ENCODE data around the gene PITRM1. TPM values are rescaled to one million over a fixed set of nuclear protein-coding genes. Genes with fewer than 3 reads are reported as not detected.

Gene PITRM1
- total RNA-seq, 2 donors from 2014 or later = 45.3 to 50.2 TPM

- H3K27ac ChIP-seq (ENCODE audit: low read depth, low read length) = peak overlapping the region; percentile 14
- H3K36me3 ChIP-seq (ENCODE audit: control insufficient read depth, insufficient read depth, low read length) = no peaks in the 10 kb centered on the region
- TF ChIP-seq, protein P1, sequence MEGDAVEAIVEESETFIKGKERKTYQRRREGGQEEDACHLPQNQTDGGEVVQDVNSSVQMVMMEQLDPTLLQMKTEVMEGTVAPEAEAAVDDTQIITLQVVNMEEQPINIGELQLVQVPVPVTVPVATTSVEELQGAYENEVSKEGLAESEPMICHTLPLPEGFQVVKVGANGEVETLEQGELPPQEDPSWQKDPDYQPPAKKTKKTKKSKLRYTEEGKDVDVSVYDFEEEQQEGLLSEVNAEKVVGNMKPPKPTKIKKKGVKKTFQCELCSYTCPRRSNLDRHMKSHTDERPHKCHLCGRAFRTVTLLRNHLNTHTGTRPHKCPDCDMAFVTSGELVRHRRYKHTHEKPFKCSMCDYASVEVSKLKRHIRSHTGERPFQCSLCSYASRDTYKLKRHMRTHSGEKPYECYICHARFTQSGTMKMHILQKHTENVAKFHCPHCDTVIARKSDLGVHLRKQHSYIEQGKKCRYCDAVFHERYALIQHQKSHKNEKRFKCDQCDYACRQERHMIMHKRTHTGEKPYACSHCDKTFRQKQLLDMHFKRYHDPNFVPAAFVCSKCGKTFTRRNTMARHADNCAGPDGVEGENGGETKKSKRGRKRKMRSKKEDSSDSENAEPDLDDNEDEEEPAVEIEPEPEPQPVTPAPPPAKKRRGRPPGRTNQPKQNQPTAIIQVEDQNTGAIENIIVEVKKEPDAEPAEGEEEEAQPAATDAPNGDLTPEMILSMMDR (conservative IDR thresholded peaks at IDR 0.05) = no peak
- H3K4me1 ChIP-seq (ENCODE audit: control insufficient read depth, insufficient read depth, low read length) = peaks cover 22% of the 10 kb centered on the region
- Mint-ChIP-seq H3K36me3 (ENCODE audit: low read depth) (peaks cover 19% of the 10 kb centered on the region), H3K9me3 (no peaks in the 10 kb centered on the region), H3K4me1 (peaks cover 59% of the 10 kb centered on the region), H3K27me3 (ENCODE audit: insufficient read depth) (no peaks in the 10 kb centered on the region), H3K4me3 (peak overlapping the region; percentile 15), H3K27ac (peak overlapping the region; percentile 95)
- WGBS, 2 experiments (ENCODE audit: insufficient coverage in 1 of 2, insufficient read length in 1 of 2) = 63 to 78% methylated on average over 5 of the region's 5 CpGs
- no peaks in the 10 kb centered on the region for H3K27me3 ChIP-seq (ENCODE audit: control insufficient read depth, insufficient read depth, low read length, poor library complexity, severe bottlenecking)
- no peak for DNase-seq
- peak overlapping the region; percentile 36 for H3K9ac ChIP-seq (ENCODE audit: extremely low read depth, low read length, poor library complexity, severe bottlenecking)
- H3K4me3 ChIP-seq (ENCODE audit: low read length) = peak overlapping the region; percentile 27
- H3K9me3 ChIP-seq (ENCODE audit: control insufficient read depth, low read length) = no peaks in the 10 kb centered on the region
These were observed 78.0 kb downstream of the PITRM1 start for GRCh38 chr10:3094609-3095036.

- H3K4me3 ChIP-seq (ENCODE audit: low read length) = no peak overlapping the region
- H3K4me1 ChIP-seq (ENCODE audit: control insufficient read depth, insufficient read depth, low read length) = peaks cover 22% of the 10 kb centered on the region
- no peak overlapping the region for H3K27ac ChIP-seq (ENCODE audit: low read depth, low read length)
- 94 to 100% methylated on average over 4 to 5 of the region's 5 CpGs for WGBS, 2 experiments (ENCODE audit: insufficient coverage in 1 of 2, insufficient read length in 1 of 2)
- H3K36me3 ChIP-seq (ENCODE audit: control insufficient read depth, insufficient read depth, low read length) = no peaks in the 10 kb centered on the region
- no peak overlapping the region for H3K9ac ChIP-seq (ENCODE audit: extremely low read depth, low read length, poor library complexity, severe bottlenecking)
- no peaks in the 10 kb centered on the region for H3K27me3 ChIP-seq (ENCODE audit: control insufficient read depth, insufficient read depth, low read length, poor library complexity, severe bottlenecking)
- peak overlapping the region; percentile 15 for H3K4me3 Mint-ChIP-seq
- no peaks in the 10 kb centered on the region for H3K9me3 ChIP-seq (ENCODE audit: control insufficient read depth, low read length)
- DNase-seq = no peak
- no peaks in the 10 kb centered on the region for H3K9me3 Mint-ChIP-seq
- peak overlapping the region; percentile 95 for H3K27ac Mint-ChIP-seq
- peaks cover 17% of the 10 kb centered on the region for H3K36me3 Mint-ChIP-seq (ENCODE audit: low read depth)
- TF ChIP-seq, protein P1 (conservative IDR thresholded peaks at IDR 0.05) = no peak
- no peaks in the 10 kb centered on the region for H3K27me3 Mint-ChIP-seq (ENCODE audit: insufficient read depth)
- peaks cover 59% of the 10 kb centered on the region for H3K4me1 Mint-ChIP-seq
These were observed 78.6 kb downstream of the PITRM1 start for GRCh38 chr10:3093996-3094395.

DNA sequence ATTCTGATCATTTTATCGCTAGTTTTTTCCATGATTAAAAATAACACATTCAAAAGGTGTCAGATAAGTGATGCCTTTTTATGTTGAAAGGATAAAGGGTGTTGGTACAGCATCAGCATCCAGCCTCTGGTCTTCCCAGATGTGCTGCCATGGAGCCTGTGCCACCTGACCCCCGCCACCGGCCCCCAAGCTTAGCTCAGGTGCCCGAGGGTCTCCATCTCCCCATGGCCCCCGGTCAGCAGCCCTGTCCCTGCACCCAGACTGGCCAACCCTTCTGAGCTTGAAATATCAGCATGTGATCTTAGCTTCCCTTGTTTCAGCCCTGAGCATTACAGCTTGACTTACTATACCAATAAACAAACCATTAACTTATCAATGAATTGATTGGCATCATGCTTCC lies 80.7 kb downstream of the PITRM1 start:
- Mint-ChIP-seq H3K27me3 (ENCODE audit: insufficient read depth) (no peaks in the 10 kb centered on the region), H3K4me1 (peaks cover 57% of the 10 kb centered on the region), H3K9me3 (no peaks in the 10 kb centered on the region), H3K27ac (no peak overlapping the region), H3K36me3 (ENCODE audit: low read depth) (peaks cover 18% of the 10 kb centered on the region), H3K4me3 (no peak overlapping the region)
- TF ChIP-seq, protein P1 (conservative IDR thresholded peaks at IDR 0.05) = no peak
- 97 to 100% methylated on average over 3 to 5 of the region's 5 CpGs for WGBS, 2 experiments (ENCODE audit: insufficient coverage in 1 of 2, insufficient read length in 1 of 2)
- H3K27ac ChIP-seq (ENCODE audit: low read depth, low read length) = no peak overlapping the region
- H3K27me3 ChIP-seq (ENCODE audit: control insufficient read depth, insufficient read depth, low read length, poor library complexity, severe bottlenecking) = no peaks in the 10 kb centered on the region
- peaks cover 22% of the 10 kb centered on the region for H3K4me1 ChIP-seq (ENCODE audit: control insufficient read depth, insufficient read depth, low read length)
- no peaks in the 10 kb centered on the region for H3K9me3 ChIP-seq (ENCODE audit: control insufficient read depth, low read length)
- no peak for DNase-seq
- H3K9ac ChIP-seq (ENCODE audit: extremely low read depth, low read length, poor library complexity, severe bottlenecking) = no peak overlapping the region
- no peaks in the 10 kb centered on the region for H3K36me3 ChIP-seq (ENCODE audit: control insufficient read depth, insufficient read depth, low read length)
- no peak overlapping the region for H3K4me3 ChIP-seq (ENCODE audit: low read length)
